ENCODE data around the gene USP53. TPM values are rescaled to one million over a fixed set of nuclear protein-coding genes. Genes with fewer than 3 reads are reported as not detected.

The USP53 gene
- total and polyA plus RNA-seq, 9 of the 15 experiments (the other 6 are each of a cell fraction or from before 2014, with no cell fraction given) = 2.9 to 9.6 (median 8.3) TPM

DNA sequence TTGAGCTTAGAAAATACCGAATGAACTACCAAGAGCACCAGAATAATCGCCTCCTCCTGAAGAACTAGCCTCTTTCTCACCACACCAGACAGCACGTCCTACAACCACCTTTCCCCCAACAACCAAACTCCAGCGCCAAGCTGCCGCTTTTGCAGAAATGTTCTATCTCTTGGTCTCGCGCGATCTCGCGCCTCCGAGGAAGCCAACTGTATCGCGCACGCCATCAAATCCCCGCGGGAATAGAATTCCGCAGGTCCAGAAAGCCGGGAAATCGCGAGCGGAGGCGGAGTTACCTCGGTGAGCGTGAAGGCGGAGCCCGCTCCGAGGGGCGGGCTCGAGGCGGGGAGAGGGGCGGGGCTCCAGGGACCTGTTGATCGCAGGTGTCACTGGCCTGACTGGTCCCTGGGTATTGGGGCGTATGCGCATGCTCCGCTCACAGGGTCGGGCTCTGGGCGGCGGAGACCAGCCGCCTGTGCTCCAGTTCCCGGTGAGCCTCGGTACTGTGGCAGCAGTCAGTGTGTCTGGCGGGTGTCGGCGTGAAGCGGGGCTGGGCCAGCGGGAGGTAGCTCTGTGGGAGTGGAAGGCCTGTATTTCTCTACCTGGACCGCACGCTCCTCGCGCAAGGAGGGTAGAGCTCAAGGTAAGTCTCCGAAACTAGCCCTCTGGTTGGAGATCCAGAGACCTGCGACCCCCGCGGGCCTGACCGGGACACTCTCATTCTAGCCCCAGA, at the start of gene USP53 (continued):
- TF ChIP-seq, protein P1, sequence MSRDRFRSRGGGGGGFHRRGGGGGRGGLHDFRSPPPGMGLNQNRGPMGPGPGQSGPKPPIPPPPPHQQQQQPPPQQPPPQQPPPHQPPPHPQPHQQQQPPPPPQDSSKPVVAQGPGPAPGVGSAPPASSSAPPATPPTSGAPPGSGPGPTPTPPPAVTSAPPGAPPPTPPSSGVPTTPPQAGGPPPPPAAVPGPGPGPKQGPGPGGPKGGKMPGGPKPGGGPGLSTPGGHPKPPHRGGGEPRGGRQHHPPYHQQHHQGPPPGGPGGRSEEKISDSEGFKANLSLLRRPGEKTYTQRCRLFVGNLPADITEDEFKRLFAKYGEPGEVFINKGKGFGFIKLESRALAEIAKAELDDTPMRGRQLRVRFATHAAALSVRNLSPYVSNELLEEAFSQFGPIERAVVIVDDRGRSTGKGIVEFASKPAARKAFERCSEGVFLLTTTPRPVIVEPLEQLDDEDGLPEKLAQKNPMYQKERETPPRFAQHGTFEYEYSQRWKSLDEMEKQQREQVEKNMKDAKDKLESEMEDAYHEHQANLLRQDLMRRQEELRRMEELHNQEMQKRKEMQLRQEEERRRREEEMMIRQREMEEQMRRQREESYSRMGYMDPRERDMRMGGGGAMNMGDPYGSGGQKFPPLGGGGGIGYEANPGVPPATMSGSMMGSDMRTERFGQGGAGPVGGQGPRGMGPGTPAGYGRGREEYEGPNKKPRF (IDR thresholded peaks at IDR 0.05; ENCODE audit: low read depth, low read length) = no peak
- TF ChIP-seq CEBPZ (IDR thresholded peaks at IDR 0.05; ENCODE audit: borderline replicate concordance, low read depth, low read length) (no peak), RFX1 (IDR thresholded peaks at IDR 0.05) (no peak), KLF16 (IDR thresholded peaks at IDR 0.05) (no peak), NFATC3 (IDR thresholded peaks at IDR 0.05) (no peak), ZNF224 (CRISPR knock-in tag; IDR thresholded peaks at IDR 0.05) (no peak), PTTG1 (tag; IDR thresholded peaks at IDR 0.05; ENCODE audit: low read depth) (no peak), ZNF347 (CRISPR knock-in tag; IDR thresholded peaks at IDR 0.05; ENCODE audit: low read depth) (no peak), SMARCA4 (IDR thresholded peaks at IDR 0.05) (no peak), CREBBP (IDR thresholded peaks at IDR 0.05; ENCODE audit: low read depth, low read length) (no peak), ATF3 (IDR thresholded peaks at IDR 0.05) (no peak), ATF3 (CRISPR knock-in tag; conservative IDR thresholded peaks at IDR 0.05) (no peak), SRSF3 (IDR thresholded peaks at IDR 0.05; ENCODE audit: insufficient read depth, low read length) (no peak), MAX (CRISPR knock-in tag; IDR thresholded peaks at IDR 0.05) (peak; percentile 60; the same call in 1 of the 2 replicates), ZNF551 (CRISPR knock-in tag; IDR thresholded peaks at IDR 0.05) (no peak), ZNF12 (CRISPR knock-in tag; IDR thresholded peaks at IDR 0.05) (no peak; the same call in 1 of the 2 replicates), PRPF4 (IDR thresholded peaks at IDR 0.05; ENCODE audit: insufficient read depth, low read depth, low read length, poor library complexity, severe bottlenecking) (no peak)
- TF ChIP-seq, protein P2, sequence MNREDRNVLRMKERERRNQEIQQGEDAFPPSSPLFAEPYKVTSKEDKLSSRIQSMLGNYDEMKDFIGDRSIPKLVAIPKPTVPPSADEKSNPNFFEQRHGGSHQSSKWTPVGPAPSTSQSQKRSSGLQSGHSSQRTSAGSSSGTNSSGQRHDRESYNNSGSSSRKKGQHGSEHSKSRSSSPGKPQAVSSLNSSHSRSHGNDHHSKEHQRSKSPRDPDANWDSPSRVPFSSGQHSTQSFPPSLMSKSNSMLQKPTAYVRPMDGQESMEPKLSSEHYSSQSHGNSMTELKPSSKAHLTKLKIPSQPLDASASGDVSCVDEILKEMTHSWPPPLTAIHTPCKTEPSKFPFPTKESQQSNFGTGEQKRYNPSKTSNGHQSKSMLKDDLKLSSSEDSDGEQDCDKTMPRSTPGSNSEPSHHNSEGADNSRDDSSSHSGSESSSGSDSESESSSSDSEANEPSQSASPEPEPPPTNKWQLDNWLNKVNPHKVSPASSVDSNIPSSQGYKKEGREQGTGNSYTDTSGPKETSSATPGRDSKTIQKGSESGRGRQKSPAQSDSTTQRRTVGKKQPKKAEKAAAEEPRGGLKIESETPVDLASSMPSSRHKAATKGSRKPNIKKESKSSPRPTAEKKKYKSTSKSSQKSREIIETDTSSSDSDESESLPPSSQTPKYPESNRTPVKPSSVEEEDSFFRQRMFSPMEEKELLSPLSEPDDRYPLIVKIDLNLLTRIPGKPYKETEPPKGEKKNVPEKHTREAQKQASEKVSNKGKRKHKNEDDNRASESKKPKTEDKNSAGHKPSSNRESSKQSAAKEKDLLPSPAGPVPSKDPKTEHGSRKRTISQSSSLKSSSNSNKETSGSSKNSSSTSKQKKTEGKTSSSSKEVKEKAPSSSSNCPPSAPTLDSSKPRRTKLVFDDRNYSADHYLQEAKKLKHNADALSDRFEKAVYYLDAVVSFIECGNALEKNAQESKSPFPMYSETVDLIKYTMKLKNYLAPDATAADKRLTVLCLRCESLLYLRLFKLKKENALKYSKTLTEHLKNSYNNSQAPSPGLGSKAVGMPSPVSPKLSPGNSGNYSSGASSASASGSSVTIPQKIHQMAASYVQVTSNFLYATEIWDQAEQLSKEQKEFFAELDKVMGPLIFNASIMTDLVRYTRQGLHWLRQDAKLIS (CRISPR knock-in tag; IDR thresholded peaks at IDR 0.05) = peak; percentile 86
